H1 (cell line): ENCODE measurements around the gene GUCY2D. TPM values are rescaled to one million over a fixed set of nuclear protein-coding genes. Genes with fewer than 3 reads are reported as not detected.

Experiments used
- CTCF ChIA-PET: fragments of 300-600 bp; sonication (Branson Sonifier 250); formaldehyde crosslinking; loops from one replicate; lab custom pipeline; 2021; ENCODE audit not compliant: partially characterized antibody; lab: Charles Lee
- POLR2A ChIA-PET: fragments of 300-600 bp; sonication (Branson Sonifier 250); formaldehyde crosslinking; loops from one replicate; lab custom pipeline; 2021; ENCODE audit warnings: inconsistent platforms; ENCODE audit not compliant: partially characterized antibody; lab: Charles Lee
- DNase-seq, 2 experiments: peaks; one replicate each; pipeline versions ENCODE4 v3.0.0 to v3.0.0-alpha.2; 2010 to 2022; ENCODE audit warnings: low spot score in 2 of 2, low read depth in 1 of 2, mixed read lengths in 1 of 2
- FAIRE-seq: peaks from 2 replicates; lab custom pipeline; 2011; peaks lifted over from hg19 to GRCh38; lab: Jason Lieb, UNC
- H2AFZ ChIP-seq: 2 replicates; pipeline ENCODE4 v1.8.1; 2012; ENCODE audit warnings: low read length, inconsistent platforms
- H2AK5ac ChIP-seq: 2 replicates; pipeline ENCODE4 v1.6.1; 2013; ENCODE audit warnings: low read depth, low read length
- H2BK120ac ChIP-seq: replicated peaks from 2 replicates; pipeline ENCODE3; 2013; ENCODE audit warnings: low read depth, low read length, inconsistent platforms
- H2BK12ac ChIP-seq: 2 replicates; pipeline ENCODE4 v1.6.1; 2013; ENCODE audit warnings: low read depth, low read length
- H2BK15ac ChIP-seq: 2 replicates; pipeline ENCODE4 v1.6.1; 2013; ENCODE audit warnings: low read length
- H2BK20ac ChIP-seq: 2 replicates; pipeline ENCODE4 v1.6.1; 2013; ENCODE audit warnings: low read length
- H2BK5ac ChIP-seq: 2 replicates; pipeline ENCODE4 v1.6.1; 2013; ENCODE audit warnings: low read depth, low read length
- H3K14ac ChIP-seq: 2 replicates; pipeline ENCODE4 v1.6.1; 2013; ENCODE audit warnings: inconsistent platforms; ENCODE audit not compliant: insufficient read length
- H3K18ac ChIP-seq: 2 replicates; pipeline ENCODE4 v1.6.1; 2013; ENCODE audit warnings: low read length; ENCODE audit errors: extremely low read depth
- H3K23ac ChIP-seq: 2 replicates; pipeline ENCODE4 v1.6.1; 2013; ENCODE audit warnings: inconsistent platforms; ENCODE audit not compliant: insufficient read length
- H3K23me2 ChIP-seq: 2 replicates; pipeline ENCODE4 v1.6.1; 2013; ENCODE audit warnings: low read depth, low read length
- H3K27ac ChIP-seq: 2 replicates; pipeline ENCODE4 v1.6.1; 2011; ENCODE audit warnings: low read depth, low read length, inconsistent platforms
- H3K27me3 ChIP-seq, 4 experiments: replicated peaks in 1 of 4; 1 replicate in 1 of 4; 2 replicates in 3 of 4; pipeline versions ENCODE4 v1.6.1 to v1.8.1; 2011 to 2013; ENCODE audit warnings: low read length in 3 of 4, mild to moderate bottlenecking in 3 of 4, inconsistent platforms in 2 of 4, mixed read lengths in 2 of 4, moderate library complexity in 1 of 4; ENCODE audit not compliant: control insufficient read depth in 3 of 4, insufficient read depth in 3 of 4; ENCODE audit errors: extremely low read depth in 1 of 4
- H3K36me3 ChIP-seq, 4 experiments: 2 replicates each; pipeline versions ENCODE4 v1.6.1 to v1.8.1; 2011 to 2013; ENCODE audit warnings: mild to moderate bottlenecking in 4 of 4, low read length in 3 of 4, moderate library complexity in 2 of 4, control low read depth in 1 of 4, inconsistent platforms in 1 of 4; ENCODE audit not compliant: insufficient read depth in 4 of 4, control insufficient read depth in 2 of 4
- H3K4ac ChIP-seq: replicated peaks from 2 replicates; pipeline ENCODE3; 2013; ENCODE audit warnings: low read length, low read depth, mixed read lengths, inconsistent platforms; ENCODE audit not compliant: insufficient read length
- H3K4me1 ChIP-seq, 4 experiments: replicated peaks in 1 of 4; 1 replicate in 1 of 4; 2 replicates in 3 of 4; pipeline versions ENCODE4 v1.6.1 to v1.8.1; 2011 to 2013; ENCODE audit warnings: low read length in 3 of 4, inconsistent platforms in 2 of 4, mixed read lengths in 1 of 4; ENCODE audit not compliant: insufficient read depth in 4 of 4, control insufficient read depth in 3 of 4
- H3K4me2 ChIP-seq, 2 experiments: 2 replicates each; pipeline versions ENCODE4 v1.6.1 to v1.8.1; 2011 to 2013; ENCODE audit warnings: low read depth in 2 of 2, low read length in 2 of 2, control low read depth in 1 of 2, inconsistent platforms in 1 of 2, mild to moderate bottlenecking in 1 of 2; ENCODE audit not compliant: insufficient read depth in 1 of 2
- H3K4me3 ChIP-seq, 4 experiments: fragments of 200-600, 300-600 bp in 1 of 4; sonication (generic), shearing (Covaris generic), sonication (Bioruptor Twin) in 1 of 4; 2 replicates each; pipeline versions ENCODE4 v1.5.1 to v1.8.1; 2011 to 2016; ENCODE audit warnings: low read length in 4 of 4, low read depth in 3 of 4, control low read depth in 2 of 4, inconsistent platforms in 2 of 4, mild to moderate bottlenecking in 2 of 4, mixed read lengths in 1 of 4, moderate library complexity in 1 of 4; ENCODE audit not compliant: insufficient read depth in 2 of 4; ENCODE audit errors: extremely low read depth in 1 of 4
- H3K56ac ChIP-seq: replicated peaks from 2 replicates; pipeline ENCODE3; 2013; ENCODE audit warnings: low read depth, mild to moderate bottlenecking, mixed read lengths, low read length, inconsistent platforms; ENCODE audit not compliant: insufficient read length
- H3K79me1 ChIP-seq: 2 replicates; pipeline ENCODE4 v1.6.1; 2013; ENCODE audit warnings: low read depth, low read length, control low read depth
- H3K79me2 ChIP-seq, 2 experiments: 2 replicates each; pipeline versions ENCODE4 v1.6.1 to v1.8.1; 2012 to 2013; ENCODE audit warnings: low read length in 2 of 2, mild to moderate bottlenecking in 2 of 2, inconsistent platforms in 1 of 2; ENCODE audit not compliant: insufficient read depth in 2 of 2, control insufficient read depth in 1 of 2
- H3K9ac ChIP-seq, 4 experiments: replicated peaks in 1 of 4; 1 replicate in 1 of 4; 2 replicates in 3 of 4; pipeline versions ENCODE4 v1.6.1 to v1.8.1; 2011 to 2013; ENCODE audit warnings: low read depth in 3 of 4, low read length in 3 of 4, control low read depth in 2 of 4, mild to moderate bottlenecking in 2 of 4, moderate library complexity in 2 of 4, inconsistent platforms in 1 of 4; ENCODE audit errors: extremely low read depth in 1 of 4
- H3K9me3 ChIP-seq, 2 experiments: 2 replicates each; pipeline versions ENCODE4 v1.6.1 to v1.8.1; 2012 to 2013; ENCODE audit warnings: mild to moderate bottlenecking in 2 of 2, moderate library complexity in 2 of 2, control low read depth in 1 of 2, inconsistent platforms in 1 of 2, low read depth in 1 of 2, low read length in 1 of 2, mixed read lengths in 1 of 2; ENCODE audit not compliant: insufficient read depth in 2 of 2
- H4K20me1 ChIP-seq, 2 experiments: replicated peaks in 1 of 2; 2 replicates each; pipeline versions ENCODE3 to v1.8.1; 2011 to 2013; ENCODE audit warnings: inconsistent platforms in 2 of 2, low read length in 2 of 2, mild to moderate bottlenecking in 1 of 2; ENCODE audit not compliant: insufficient read depth in 2 of 2, control insufficient read depth in 1 of 2
- H4K5ac ChIP-seq: 2 replicates; pipeline ENCODE4 v1.6.1; 2013; ENCODE audit warnings: low read length, low read depth, mixed read lengths, inconsistent platforms; ENCODE audit not compliant: insufficient read length
- H4K8ac ChIP-seq: 2 replicates; pipeline ENCODE4 v1.8.0; 2013; ENCODE audit warnings: mild to moderate bottlenecking, moderate library complexity, low read length, inconsistent platforms; ENCODE audit not compliant: insufficient read depth; ENCODE audit errors: extremely low read depth
- H4K91ac ChIP-seq: replicated peaks from 2 replicates; pipeline ENCODE3; 2013; ENCODE audit warnings: low read length, mixed read lengths, inconsistent platforms; ENCODE audit not compliant: insufficient read length
- KDM4A ChIP-seq: IDR thresholded peaks from one replicate; pipeline ENCODE4 v1.7.1; 2012; ENCODE audit warnings: low read depth, mild to moderate bottlenecking, moderate library complexity, low read length, inconsistent platforms; ENCODE audit not compliant: severe bottlenecking
- WGBS, 2 experiments: shearing (Covaris generic) in 1 of 2; methylation state at CpG; one replicate each; pipeline versions ENCODE4 v1.1.6 to v1.1.7; 2013 to 2015; ENCODE audit warnings: low lambda C conversion rate in 2 of 2, mixed read lengths in 2 of 2, inconsistent platforms in 1 of 2, low coverage in 1 of 2, missing lambda C conversion rate in 1 of 2; ENCODE audit not compliant: insufficient replicate concordance in 2 of 2, insufficient coverage in 1 of 2, insufficient read length in 1 of 2; ENCODE audit errors: extremely low coverage in 1 of 2, missing lambda C conversion rate in 1 of 2; 5-methylcytosine and 5-hydroxymethylcytosine counted together
- polyA plus RNA-seq, 7 experiments: library from polyadenylated mRNA; depleted of rRNA in 3 of 7; stranded (reverse) in 5 of 7; unstranded in 2 of 7; fragments of >200 nt in 5 of 7; fragments of 200-250 nt in 2 of 7; gene quantifications; 1 replicate in 5 of 7; 2 replicates in 1 of 7; 4 replicates in 1 of 7; pipeline versions ENCODE4 v1.2.1 to v1.2.3, GENCODE V29; 2011 to 2013; ENCODE audit warnings: missing spikeins in 2 of 7, mixed read lengths in 2 of 7
- total RNA-seq: library from RNA; stranded (reverse); fragmentation: NEBNext Ultra II Directional; extraction: Animal tissue kit (Norgen Biotek cat#: 25700); gene quantifications from 2 replicates; pipeline ENCODE4 v1.2.1, GENCODE V29; 2021
- TF ChIP-seq, protein P1 (sequence below): IDR thresholded peaks from 2 replicates; pipeline ENCODE4 v1.6.1; 2012; ENCODE audit warnings: inconsistent platforms

GUCY2D gene
- total and polyA plus RNA-seq, 2 of the 8 experiments (the other 6 are each of a cell fraction or from before 2014, with no cell fraction given): 0.20 to 0.48 TPM

DNA sequence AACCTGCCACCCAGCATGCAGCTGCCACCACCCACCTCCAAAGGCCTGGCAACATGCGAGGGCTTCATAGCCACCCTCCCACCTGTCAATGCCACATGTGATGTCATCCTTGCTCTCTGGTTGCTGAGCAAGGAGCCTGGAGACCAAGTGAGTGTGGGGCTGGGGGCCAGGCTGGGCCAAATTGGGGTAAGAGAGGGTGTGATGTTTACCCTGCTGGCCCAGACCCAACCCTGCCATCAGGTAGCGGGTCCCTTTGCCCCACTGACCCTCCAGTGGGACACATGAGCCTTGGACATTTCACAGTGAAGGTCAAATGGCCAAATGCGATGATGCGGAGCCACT is 45.3 kb downstream of the GUCY2D start:
- Histone ChIP-seq H3K14ac (no peak overlapping the region), H3K4me1 (no peaks in the 10 kb centered on the region)
- POLR2A ChIA-PET: interaction anchor here (2.3 kb wide), 1 partner anchor 126 kb away, joined by 7 read pairs; no protein-coding TSS in a partner anchor
- no peak for TF ChIP-seq KDM4A
- TF ChIP-seq, protein P1, sequence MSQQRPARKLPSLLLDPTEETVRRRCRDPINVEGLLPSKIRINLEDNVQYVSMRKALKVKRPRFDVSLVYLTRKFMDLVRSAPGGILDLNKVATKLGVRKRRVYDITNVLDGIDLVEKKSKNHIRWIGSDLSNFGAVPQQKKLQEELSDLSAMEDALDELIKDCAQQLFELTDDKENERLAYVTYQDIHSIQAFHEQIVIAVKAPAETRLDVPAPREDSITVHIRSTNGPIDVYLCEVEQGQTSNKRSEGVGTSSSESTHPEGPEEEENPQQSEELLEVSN: no peak

More for the DNA sequence above, 45.3 kb downstream of the GUCY2D start:
- no peak for DNase-seq
- H3K4ac ChIP-seq: no peak overlapping the region
- no peak overlapping the region for H3K18ac ChIP-seq
- no peak overlapping the region for H3K4me3 ChIP-seq
- H3K23me2 ChIP-seq: no peaks in the 10 kb centered on the region
- no peak overlapping the region for H2BK20ac ChIP-seq
- no peak overlapping the region for H3K23ac ChIP-seq
- no peak overlapping the region for H2BK12ac ChIP-seq
- H3K9ac ChIP-seq: no peak overlapping the region
- no peak overlapping the region for H4K5ac ChIP-seq
- H4K8ac ChIP-seq: no peak overlapping the region; the same call in 1 of the 2 replicates
- no peak overlapping the region for H2BK5ac ChIP-seq
- no peak overlapping the region for H2AK5ac ChIP-seq
- H3K27ac ChIP-seq: no peak overlapping the region
- CTCF ChIA-PET: interaction anchor here (0.7 to 2.8 kb wide), 6 partner anchors 10 to 304 kb away, joined by 3 to 19 read pairs (median 5); no protein-coding TSS in a partner anchor
- 92% methylated on average over 4 of the region's 4 CpGs; no CpG with 5 or more reads in 1 of the 2 experiments for WGBS, 2 experiments
- no peak overlapping the region for H2AFZ ChIP-seq
- H3K4me2 ChIP-seq: no peak overlapping the region
- H2BK15ac ChIP-seq: no peak overlapping the region
- H3K9me3 ChIP-seq: no peaks in the 10 kb centered on the region
- no peaks in the 10 kb centered on the region for H3K79me1 ChIP-seq
- FAIRE-seq: no peak
- H4K20me1 ChIP-seq: no peaks in the 10 kb centered on the region
- H3K36me3 ChIP-seq: no peaks in the 10 kb centered on the region; a peak in 1 of 8 replicates
- H4K91ac ChIP-seq: no peak overlapping the region
- peaks cover 0 to 3% (median 1%) of the 10 kb centered on the region in 4 experiments; a peak in 3 of 7 replicates for H3K27me3 ChIP-seq
- H2BK120ac ChIP-seq: no peak overlapping the region
- H3K79me2 ChIP-seq: no peaks in the 10 kb centered on the region
- H3K56ac ChIP-seq: no peak overlapping the region
